ENCODE measurements around the gene OSBPL8. TPM values are rescaled to one million over a fixed set of nuclear protein-coding genes. Genes with fewer than 3 reads are reported as not detected.

Gene OSBPL8
- total and polyA plus RNA-seq, 9 of the 15 experiments (the other 6 are each of a cell fraction or from before 2014, with no cell fraction given) = 17.4 to 82.7 (median 42.8) TPM

- TF ChIP-seq, protein P1, sequence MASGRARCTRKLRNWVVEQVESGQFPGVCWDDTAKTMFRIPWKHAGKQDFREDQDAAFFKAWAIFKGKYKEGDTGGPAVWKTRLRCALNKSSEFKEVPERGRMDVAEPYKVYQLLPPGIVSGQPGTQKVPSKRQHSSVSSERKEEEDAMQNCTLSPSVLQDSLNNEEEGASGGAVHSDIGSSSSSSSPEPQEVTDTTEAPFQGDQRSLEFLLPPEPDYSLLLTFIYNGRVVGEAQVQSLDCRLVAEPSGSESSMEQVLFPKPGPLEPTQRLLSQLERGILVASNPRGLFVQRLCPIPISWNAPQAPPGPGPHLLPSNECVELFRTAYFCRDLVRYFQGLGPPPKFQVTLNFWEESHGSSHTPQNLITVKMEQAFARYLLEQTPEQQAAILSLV (tag; IDR thresholded peaks at IDR 0.05) = no peak
- TF ChIP-seq BRD4 (IDR thresholded peaks at IDR 0.05) (no peak), ARID3B (CRISPR knock-in tag; IDR thresholded peaks at IDR 0.05; ENCODE audit: borderline replicate concordance) (no peak), ZNF431 (CRISPR knock-in tag; IDR thresholded peaks at IDR 0.05) (no peak; the same call in 1 of the 2 replicates), RUNX1 (IDR thresholded peaks at IDR 0.05; ENCODE audit: low read depth) (no peak), HMG20B (CRISPR knock-in tag; IDR thresholded peaks at IDR 0.05) (no peak), KHSRP (IDR thresholded peaks at IDR 0.05) (no peak), CREB3L1 (IDR thresholded peaks at IDR 0.05; ENCODE audit: borderline replicate concordance, low read depth) (no peak), SMAD1 (IDR thresholded peaks at IDR 0.05; ENCODE audit: low read depth, low read length, partially characterized antibody) (no peak), SMC3 (conservative IDR thresholded peaks at IDR 0.05; ENCODE audit: insufficient read depth, low read depth, low read length) (no peak), UBTF (IDR thresholded peaks at IDR 0.05; ENCODE audit: borderline replicate concordance in 1 of 2, low read depth in 2 of 2, low read length in 2 of 2) (no peak), RBM22 (IDR thresholded peaks at IDR 0.05; ENCODE audit: low read depth, low read length, poor library complexity, severe bottlenecking) (no peak), ZKSCAN8 (CRISPR knock-in tag; IDR thresholded peaks at IDR 0.05) (no peak)
- TF ChIP-seq, protein P2, sequence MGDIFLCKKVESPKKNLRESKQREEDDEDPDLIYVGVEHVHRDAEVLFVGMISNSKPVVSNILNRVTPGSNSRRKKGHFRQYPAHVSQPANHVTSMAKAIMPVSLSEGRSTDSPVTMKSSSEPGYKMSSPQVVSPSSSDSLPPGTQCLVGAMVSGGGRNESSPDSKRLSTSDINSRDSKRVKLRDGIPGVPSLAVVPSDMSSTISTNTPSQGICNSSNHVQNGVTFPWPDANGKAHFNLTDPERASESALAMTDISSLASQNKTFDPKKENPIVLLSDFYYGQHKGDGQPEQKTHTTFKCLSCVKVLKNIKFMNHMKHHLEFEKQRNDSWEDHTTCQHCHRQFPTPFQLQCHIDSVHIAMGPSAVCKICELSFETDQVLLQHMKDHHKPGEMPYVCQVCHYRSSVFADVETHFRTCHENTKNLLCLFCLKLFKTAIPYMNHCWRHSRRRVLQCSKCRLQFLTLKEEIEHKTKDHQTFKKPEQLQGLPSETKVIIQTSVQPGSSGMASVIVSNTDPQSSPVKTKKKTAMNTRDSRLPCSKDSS (IDR thresholded peaks at IDR 0.05; ENCODE audit: low read depth, partially characterized antibody) = no peak
- TF ChIP-seq, protein P3, sequence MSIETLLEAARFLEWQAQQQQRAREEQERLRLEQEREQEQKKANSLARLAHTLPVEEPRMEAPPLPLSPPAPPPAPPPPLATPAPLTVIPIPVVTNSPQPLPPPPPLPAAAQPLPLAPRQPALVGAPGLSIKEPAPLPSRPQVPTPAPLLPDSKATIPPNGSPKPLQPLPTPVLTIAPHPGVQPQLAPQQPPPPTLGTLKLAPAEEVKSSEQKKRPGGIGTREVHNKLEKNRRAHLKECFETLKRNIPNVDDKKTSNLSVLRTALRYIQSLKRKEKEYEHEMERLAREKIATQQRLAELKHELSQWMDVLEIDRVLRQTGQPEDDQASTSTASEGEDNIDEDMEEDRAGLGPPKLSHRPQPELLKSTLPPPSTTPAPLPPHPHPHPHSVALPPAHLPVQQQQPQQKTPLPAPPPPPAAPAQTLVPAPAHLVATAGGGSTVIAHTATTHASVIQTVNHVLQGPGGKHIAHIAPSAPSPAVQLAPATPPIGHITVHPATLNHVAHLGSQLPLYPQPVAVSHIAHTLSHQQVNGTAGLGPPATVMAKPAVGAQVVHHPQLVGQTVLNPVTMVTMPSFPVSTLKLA (conservative IDR thresholded peaks at IDR 0.05) = peak; percentile 68 to 70
- TF ChIP-seq, protein P4, sequence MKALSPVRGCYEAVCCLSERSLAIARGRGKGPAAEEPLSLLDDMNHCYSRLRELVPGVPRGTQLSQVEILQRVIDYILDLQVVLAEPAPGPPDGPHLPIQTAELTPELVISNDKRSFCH (CRISPR knock-in tag; IDR thresholded peaks at IDR 0.05) = no peak
- TF ChIP-seq, protein P4 (tag; IDR thresholded peaks at IDR 0.05) = peak; percentile 51; the same call in 1 of the 2 replicates
Measured at GRCh38 chr12:76559400-76560085, at the start of gene OSBPL8 (continued).
